GM15510 (cell line): ENCODE measurements around the gene FAM219B.

ENCODE experiments used
- POLR2A ChIP-seq: IDR thresholded peaks from 3 replicates; pipeline ENCODE4 v1.6.1; 2011; ENCODE audit warnings: borderline replicate concordance; ENCODE audit not compliant: insufficient read length; ENCODE audit errors: extremely low read depth

FAM219B gene

DNA sequence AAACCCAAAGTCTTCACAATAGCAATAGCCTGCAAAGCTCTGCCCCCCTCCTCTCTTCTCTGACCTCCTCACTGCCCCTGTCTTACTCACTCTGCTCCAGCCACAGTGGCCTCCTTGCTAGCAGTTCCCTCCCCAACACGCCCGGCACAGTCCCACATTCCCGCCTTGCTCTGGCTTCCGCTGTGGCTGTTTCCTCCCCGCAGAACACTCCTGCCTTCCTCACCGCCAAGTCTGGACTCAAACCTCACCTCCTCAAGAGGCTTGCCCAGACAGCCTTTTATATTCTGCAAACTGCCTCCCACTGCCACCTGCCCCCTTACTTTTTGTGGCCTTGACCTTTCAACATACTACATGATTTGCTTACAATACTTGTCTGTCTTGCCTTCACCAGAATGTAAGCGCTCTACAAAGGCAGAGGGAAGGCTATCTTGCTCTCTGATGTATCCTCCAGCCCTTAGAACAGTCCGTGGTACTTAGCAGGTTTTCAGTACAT, 17.2 kb downstream of the FAM219B start:
- no peak for TF ChIP-seq POLR2A

DNA sequence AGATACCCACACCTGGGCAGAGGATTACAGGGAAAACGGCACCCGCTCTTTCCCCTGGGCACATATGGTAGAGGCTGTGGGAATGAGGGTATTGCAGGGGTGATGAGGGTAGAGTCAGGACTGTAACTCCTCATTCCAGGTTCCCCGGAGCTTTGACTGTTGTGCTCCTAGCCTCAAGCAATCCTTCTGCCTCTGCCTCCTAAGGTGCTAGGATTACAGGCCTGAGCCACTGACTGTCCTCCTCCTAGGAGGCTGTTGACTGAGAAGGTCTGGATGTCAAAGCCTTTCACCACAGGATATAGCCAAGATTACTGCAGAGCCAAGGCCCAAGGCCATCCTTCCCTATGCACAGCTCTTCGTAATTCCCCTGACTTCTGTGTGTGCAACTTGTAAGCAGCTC, 17.9 kb downstream of the FAM219B start:
- TF ChIP-seq POLR2A: no peak

DNA sequence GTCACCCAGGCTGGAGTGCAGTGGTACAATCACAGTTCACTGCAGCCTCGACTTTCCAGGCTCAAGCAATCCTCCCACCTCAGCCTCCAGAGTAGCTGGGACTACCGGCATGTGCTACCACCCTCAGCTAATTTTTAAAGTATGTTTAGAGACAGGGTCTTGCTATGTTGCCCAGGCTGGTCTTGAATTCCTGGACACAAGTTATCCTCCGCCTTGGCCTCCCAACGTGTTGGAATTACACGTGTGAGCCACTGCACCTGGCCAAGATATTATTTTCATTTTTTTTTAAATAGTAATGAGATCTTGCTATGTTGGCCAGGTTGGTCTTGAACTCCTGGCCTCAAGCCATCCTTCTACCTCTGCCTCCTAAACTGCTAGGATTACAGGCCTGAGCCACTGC, 21.2 kb downstream of the FAM219B start:
- no peak for TF ChIP-seq POLR2A

- no peak for TF ChIP-seq POLR2A
Measured at GRCh38 chr15:74884428-74885223, 22.0 kb downstream of the FAM219B start.

GRCh38 chr15:74882528-74882927, 24.1 kb downstream of the FAM219B start:
- no peak for TF ChIP-seq POLR2A

GRCh38 chr15:74878273-74878672, 28.4 kb downstream of the FAM219B start:
- TF ChIP-seq POLR2A: no peak

- no peak for TF ChIP-seq POLR2A
Measured at GRCh38 chr15:74873756-74874424, 32.8 kb downstream of the FAM219B start.

GRCh38 chr15:74873036-74873755, 33.5 kb downstream of the FAM219B start, which contains the start of gene SCAMP2:
TSS of gene SCAMP2 (minus strand) at chr15:74873365. CDS start at chr15:74873255, 110 bp downstream.
- TF ChIP-seq POLR2A: peak; percentile 84

GRCh38 chr15:74872702-74873035, 34.0 kb downstream of the FAM219B start:
- no peak for TF ChIP-seq POLR2A

GRCh38 chr15:74870436-74871215, 36.0 kb downstream of the FAM219B start:
- TF ChIP-seq POLR2A: no peak

DNA sequence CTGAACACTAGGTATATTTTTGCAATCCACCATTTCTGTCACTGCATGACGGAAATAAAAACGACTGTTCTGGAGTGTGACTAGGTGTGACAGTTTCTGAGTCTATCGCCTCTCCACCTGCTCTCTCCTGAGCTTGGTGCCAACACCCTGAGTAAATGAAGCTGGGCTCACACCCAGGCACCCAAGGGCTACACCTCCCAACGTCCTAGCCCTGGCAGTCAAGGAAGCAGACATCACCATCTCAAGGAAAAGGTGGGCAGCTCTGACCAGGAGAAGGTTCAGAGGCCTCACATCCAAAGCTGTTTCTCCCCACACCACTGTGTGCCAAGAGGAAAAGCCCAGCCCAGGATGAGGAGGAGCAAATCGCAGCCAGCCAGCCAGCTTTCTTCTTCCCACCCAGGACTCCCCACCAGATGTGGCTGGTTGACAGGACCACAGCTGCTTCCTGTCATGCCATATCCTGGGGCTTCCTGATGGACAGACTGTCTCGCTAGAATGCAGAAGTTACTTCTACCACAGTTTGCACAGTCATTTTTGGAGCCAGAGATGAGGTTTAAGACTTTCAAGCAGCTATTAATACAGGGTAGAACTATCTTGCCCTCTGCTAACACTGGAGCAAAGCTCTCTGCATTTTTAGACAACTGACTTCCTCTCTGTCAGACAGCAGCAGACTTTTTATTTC, 36.8 kb downstream of the FAM219B start:
- peak; percentile 21 for TF ChIP-seq POLR2A

GRCh38 chr15:74869372-74869725, 37.3 kb downstream of the FAM219B start:
- TF ChIP-seq POLR2A: no peak

DNA sequence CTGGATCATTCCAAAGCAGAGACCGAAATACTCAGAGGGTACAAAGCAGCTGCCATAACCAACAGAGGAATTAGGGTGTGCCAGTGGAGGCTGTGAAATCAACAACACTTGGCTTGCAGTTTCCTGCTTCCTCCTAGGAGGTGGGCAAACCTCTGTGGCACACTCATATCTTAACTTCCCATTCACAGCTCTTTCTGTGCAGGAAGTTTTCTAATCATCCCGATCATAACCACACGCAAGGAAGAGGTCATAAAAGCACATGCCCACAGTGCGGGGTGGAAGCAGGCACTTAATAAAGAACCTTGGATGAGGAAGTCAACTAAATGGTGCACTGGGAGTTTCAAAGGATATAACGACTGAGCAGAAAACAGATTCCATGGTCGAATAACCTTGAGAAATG, 38.6 kb downstream of the FAM219B start:
- no peak for TF ChIP-seq POLR2A

DNA sequence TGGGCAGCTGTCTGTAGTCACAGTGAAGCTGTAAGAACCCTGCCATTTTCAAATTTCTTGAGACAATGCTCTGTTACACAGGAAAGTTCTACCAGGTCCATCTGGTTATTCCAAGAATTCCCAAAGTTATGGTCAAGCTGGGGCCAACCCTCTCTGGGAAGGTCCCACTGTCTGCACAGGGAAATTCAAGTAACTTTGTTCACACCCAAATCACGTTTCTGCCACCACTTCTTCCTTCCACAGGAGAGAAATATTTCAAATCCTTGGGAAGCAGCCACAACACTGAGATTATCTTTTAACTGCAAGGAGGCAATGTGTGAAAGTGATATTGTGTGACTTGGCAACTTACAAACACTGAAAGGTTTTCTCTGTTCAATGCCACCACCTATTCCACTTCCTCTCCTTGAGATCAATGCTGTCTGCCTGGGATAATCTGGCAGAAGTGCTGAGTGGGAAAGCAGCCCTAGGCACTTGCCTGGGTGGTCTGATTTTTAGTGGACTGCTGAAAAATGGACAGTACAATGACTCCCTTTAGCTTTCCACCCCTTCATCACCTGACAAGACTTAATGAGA, 39.1 kb downstream of the FAM219B start:
- TF ChIP-seq POLR2A: no peak
